Trophoblast cell (in vitro differentiated cells and primary cell): ENCODE results near the gene RBPJ.

Experiments
- DNase-seq, 2 donors: peaks; one replicate each; pipeline ENCODE4 v3.0.0-alpha.2; 2016
- H2AFZ ChIP-seq: 2 replicates; pipeline ENCODE4 v1.6.1; 2013; ENCODE audit warnings: low read length, moderate library complexity, mild to moderate bottlenecking; ENCODE audit not compliant: insufficient read depth, poor library complexity
- H2AK5ac ChIP-seq: 2 replicates; pipeline ENCODE4 v1.6.1; 2013; ENCODE audit warnings: mild to moderate bottlenecking, low read length
- H2BK120ac ChIP-seq: 2 replicates; pipeline ENCODE4 v1.6.1; 2013; ENCODE audit warnings: low read length, mild to moderate bottlenecking, moderate library complexity; ENCODE audit not compliant: insufficient read depth, poor library complexity
- H2BK12ac ChIP-seq: 2 replicates; pipeline ENCODE4 v1.6.1; 2013; ENCODE audit warnings: mild to moderate bottlenecking, low read length, moderate library complexity
- H2BK5ac ChIP-seq: 2 replicates; pipeline ENCODE4 v1.6.1; 2013; ENCODE audit warnings: low read length, low read depth, moderate library complexity, mild to moderate bottlenecking; ENCODE audit not compliant: poor library complexity
- H3K14ac ChIP-seq: 2 replicates; pipeline ENCODE4 v1.6.1; 2013; ENCODE audit warnings: mild to moderate bottlenecking, low read length
- H3K18ac ChIP-seq: 2 replicates; pipeline ENCODE4 v1.6.1; 2013; ENCODE audit warnings: mild to moderate bottlenecking, low read length
- H3K23ac ChIP-seq: 2 replicates; pipeline ENCODE4 v1.6.1; 2013; ENCODE audit warnings: low read length
- H3K27ac ChIP-seq: 2 replicates; pipeline ENCODE4 v1.5.1; 2013; ENCODE audit warnings: low read depth, mild to moderate bottlenecking, inconsistent platforms, low read length, moderate library complexity
- H3K27me3 ChIP-seq: 2 replicates; pipeline ENCODE4 v1.6.1; 2013; ENCODE audit warnings: inconsistent platforms, mild to moderate bottlenecking, low read length, moderate library complexity; ENCODE audit not compliant: insufficient read depth
- H3K36me3 ChIP-seq, 2 experiments: 1 replicate in 1 of 2; 2 replicates in 1 of 2; pipeline ENCODE4 v1.6.1; 2013; ENCODE audit warnings: low read length in 2 of 2, mild to moderate bottlenecking in 2 of 2, moderate library complexity in 1 of 2; ENCODE audit not compliant: insufficient read depth in 2 of 2, control insufficient read depth in 1 of 2
- H3K4ac ChIP-seq: 2 replicates; pipeline ENCODE4 v1.6.1; 2013; ENCODE audit warnings: low read depth, mild to moderate bottlenecking, low read length, moderate library complexity
- H3K4me1 ChIP-seq, 2 experiments: 1 replicate in 1 of 2; 2 replicates in 1 of 2; pipeline ENCODE4 v1.6.1; 2013; ENCODE audit warnings: low read length in 2 of 2, mild to moderate bottlenecking in 2 of 2, moderate library complexity in 1 of 2; ENCODE audit not compliant: insufficient read depth in 2 of 2, control insufficient read depth in 1 of 2
- H3K4me2 ChIP-seq: 2 replicates; pipeline ENCODE4 v1.6.1; 2013; ENCODE audit warnings: inconsistent platforms, mild to moderate bottlenecking, low read length, moderate library complexity
- H3K4me3 ChIP-seq: 2 replicates; pipeline ENCODE4 v1.5.1; 2013; ENCODE audit warnings: mild to moderate bottlenecking, low read depth, low read length, inconsistent platforms
- H3K79me1 ChIP-seq: one replicate; pipeline ENCODE4 v1.6.1; 2013; ENCODE audit warnings: low read length
- H3K79me2 ChIP-seq: 2 replicates; pipeline ENCODE4 v1.6.1; 2013; ENCODE audit warnings: low read length, mild to moderate bottlenecking; ENCODE audit not compliant: control insufficient read depth, insufficient read depth, poor library complexity
- H3K9ac ChIP-seq: 2 replicates; pipeline ENCODE4 v1.6.1; 2013; ENCODE audit warnings: mild to moderate bottlenecking, low read length
- H3K9me3 ChIP-seq: 2 replicates; pipeline ENCODE4 v1.6.1; 2013; ENCODE audit warnings: low read depth, mild to moderate bottlenecking, control low read depth, inconsistent platforms, low read length; ENCODE audit not compliant: insufficient read depth
- H4K12ac ChIP-seq: 2 replicates; pipeline ENCODE4 v1.6.1; 2013; ENCODE audit warnings: low read depth, mild to moderate bottlenecking, low read length, moderate library complexity
- H4K8ac ChIP-seq: 2 replicates; pipeline ENCODE4 v1.6.1; 2013; ENCODE audit warnings: low read depth, mild to moderate bottlenecking, low read length, moderate library complexity
- H4K91ac ChIP-seq: one replicate; pipeline ENCODE4 v1.6.1; 2013; ENCODE audit warnings: low read depth, mild to moderate bottlenecking, low read length, moderate library complexity
- WGBS: extraction: QIAGEN DNeasy Blood & Tissue Kit; methylation state at CpG from one replicate; pipeline ENCODE4 v1.1.7; 2013; ENCODE audit warnings: missing lambda C conversion rate; ENCODE audit not compliant: insufficient read length, insufficient coverage; ENCODE audit errors: extremely low coverage; 5-methylcytosine and 5-hydroxymethylcytosine counted together

RBPJ gene

DNA sequence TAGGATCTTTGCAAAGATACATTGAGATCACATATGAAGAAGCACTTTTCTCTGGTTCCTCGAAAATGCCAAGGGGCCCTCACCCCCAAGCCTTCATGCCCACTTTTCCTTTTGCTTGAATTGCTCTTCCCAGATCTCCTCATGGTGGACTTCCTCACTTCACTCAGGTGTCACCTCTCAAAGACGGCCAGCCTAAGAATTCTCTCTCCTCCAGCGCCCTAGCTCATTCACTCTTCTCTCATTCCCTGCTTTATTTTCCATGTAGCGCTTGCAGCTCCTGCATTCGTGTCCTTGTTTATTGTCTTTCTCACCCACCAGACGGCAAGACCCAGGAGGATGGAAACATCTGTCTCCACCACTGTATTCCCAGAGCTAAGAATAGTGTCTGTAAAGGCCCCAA is 136.6 kb downstream of the RBPJ start:
- H4K91ac ChIP-seq, result no peak overlapping the region
- no peak overlapping the region for H3K9ac ChIP-seq
- H3K4me3 ChIP-seq, result no peak overlapping the region
- no peaks in the 10 kb centered on the region for H3K27me3 ChIP-seq
- no peak overlapping the region for H4K8ac ChIP-seq
- H4K12ac ChIP-seq, result no peak overlapping the region
- H3K23ac ChIP-seq, result no peak overlapping the region
- H2AFZ ChIP-seq, result no peak overlapping the region
- no peak overlapping the region for H2BK5ac ChIP-seq
- no peak overlapping the region for H3K18ac ChIP-seq
- H3K79me1 ChIP-seq, result no peaks in the 10 kb centered on the region
- H3K4me1 ChIP-seq, result no peaks in the 10 kb centered on the region
- H3K9me3 ChIP-seq, result peaks cover 4% of the 10 kb centered on the region
- no peak overlapping the region for H2AK5ac ChIP-seq
- no peak overlapping the region for H3K14ac ChIP-seq
- no peak overlapping the region for H3K4ac ChIP-seq
- H2BK120ac ChIP-seq, result no peak overlapping the region
- H3K27ac ChIP-seq, result no peak overlapping the region
- H3K36me3 ChIP-seq, result no peaks in the 10 kb centered on the region
- WGBS, result no CpG with 5 or more reads among the region's 6 CpGs
- no peak for DNase-seq
- no peaks in the 10 kb centered on the region for H3K79me2 ChIP-seq
- H2BK12ac ChIP-seq, result no peak overlapping the region
- H3K4me2 ChIP-seq, result no peak overlapping the region

DNA sequence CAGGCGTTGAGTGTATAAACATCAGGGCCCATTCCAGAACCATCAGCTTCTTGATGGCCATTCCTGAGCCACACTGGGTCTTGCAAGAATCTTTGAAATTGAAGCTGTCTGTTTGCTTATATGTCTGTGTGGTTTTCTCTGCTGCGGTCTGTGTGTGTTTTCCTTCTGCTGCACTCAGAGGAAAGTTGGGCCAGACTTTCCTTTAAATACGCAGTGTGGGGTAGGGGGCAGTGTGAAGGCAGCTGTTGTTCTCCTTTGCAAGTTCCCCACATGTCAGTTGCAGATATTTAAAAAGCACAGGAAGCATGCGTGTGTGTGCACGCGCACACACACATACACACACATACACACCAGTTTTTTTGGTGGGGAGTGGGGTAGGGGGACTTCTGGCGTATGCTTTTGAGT is 137.3 kb downstream of the RBPJ start:
- H3K23ac ChIP-seq, result no peak overlapping the region
- no peak overlapping the region for H2BK5ac ChIP-seq
- H4K8ac ChIP-seq, result no peak overlapping the region
- H3K36me3 ChIP-seq, result no peaks in the 10 kb centered on the region
- no peak for DNase-seq
- no peak overlapping the region for H2BK12ac ChIP-seq
- H3K79me2 ChIP-seq, result no peaks in the 10 kb centered on the region
- H3K27me3 ChIP-seq, result no peaks in the 10 kb centered on the region
- no peak overlapping the region for H2BK120ac ChIP-seq
- H4K91ac ChIP-seq, result no peak overlapping the region
- no peak overlapping the region for H3K4me3 ChIP-seq
- no peak overlapping the region for H3K14ac ChIP-seq
- H3K4me2 ChIP-seq, result no peak overlapping the region
- no peak overlapping the region for H3K18ac ChIP-seq
- H2AK5ac ChIP-seq, result no peak overlapping the region
- H2AFZ ChIP-seq, result no peak overlapping the region
- peaks cover 4% of the 10 kb centered on the region for H3K9me3 ChIP-seq
- no peak overlapping the region for H3K4ac ChIP-seq
- no peak overlapping the region for H4K12ac ChIP-seq
- no peak overlapping the region for H3K27ac ChIP-seq
- H3K79me1 ChIP-seq, result no peaks in the 10 kb centered on the region
- no peak overlapping the region for H3K9ac ChIP-seq
- no peaks in the 10 kb centered on the region for H3K4me1 ChIP-seq
- no CpG with 5 or more reads among the region's 7 CpGs for WGBS

DNA sequence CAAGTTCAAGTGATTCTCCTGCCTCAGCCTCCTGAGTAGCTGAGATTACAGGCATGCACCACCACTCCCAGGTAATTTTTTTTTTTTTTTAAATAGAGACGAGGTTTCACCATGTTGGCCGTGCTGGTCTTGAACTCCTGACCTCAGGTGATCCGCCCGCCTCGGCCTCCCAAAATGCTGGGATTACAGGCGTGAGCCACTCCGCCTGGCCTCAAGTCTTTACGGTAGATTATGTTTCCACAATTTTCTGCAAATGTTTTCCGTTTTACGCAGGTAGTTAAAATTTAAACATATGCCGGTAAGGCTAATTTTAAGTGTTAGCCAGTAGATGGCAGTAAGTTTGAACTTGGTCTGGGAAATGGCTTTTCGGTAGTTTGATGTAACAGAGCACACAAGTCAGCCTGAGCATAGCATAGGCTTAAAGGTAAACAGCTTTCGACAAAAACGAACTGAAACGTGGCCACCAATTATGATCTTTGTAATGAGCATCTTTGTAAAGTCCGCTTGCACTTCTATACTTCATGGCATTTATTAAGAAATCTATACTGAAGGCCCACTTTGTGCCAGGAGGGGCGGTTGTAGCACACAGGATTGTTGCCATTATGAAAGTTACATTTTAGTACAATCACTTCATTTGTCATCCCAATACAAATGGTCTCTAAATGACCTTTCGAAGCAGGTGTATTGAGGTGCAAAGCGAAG is 138.4 kb downstream of the RBPJ start:
- Histone ChIP-seq H3K14ac (no peak overlapping the region), H2BK120ac (no peak overlapping the region), H3K79me1 (no peaks in the 10 kb centered on the region), H3K27ac (no peak overlapping the region), H3K9ac (no peak overlapping the region), H3K9me3 (peaks cover 2% of the 10 kb centered on the region), H4K8ac (no peak overlapping the region), H2BK5ac (no peak overlapping the region), H3K4ac (no peak overlapping the region), H3K4me1 (no peaks in the 10 kb centered on the region), H3K18ac (no peak overlapping the region), H3K4me3 (no peak overlapping the region), H3K36me3 (no peaks in the 10 kb centered on the region), H4K12ac (no peak overlapping the region), H3K23ac (no peak overlapping the region), H3K79me2 (no peaks in the 10 kb centered on the region), H3K4me2 (no peak overlapping the region), H2AK5ac (no peak overlapping the region), H4K91ac (no peak overlapping the region), H2AFZ (no peak overlapping the region), H2BK12ac (no peak overlapping the region), H3K27me3 (no peaks in the 10 kb centered on the region)
- peak in 1 of 2 donors; percentile 69 for DNase-seq
- no CpG with 5 or more reads among the region's 19 CpGs for WGBS

DNA sequence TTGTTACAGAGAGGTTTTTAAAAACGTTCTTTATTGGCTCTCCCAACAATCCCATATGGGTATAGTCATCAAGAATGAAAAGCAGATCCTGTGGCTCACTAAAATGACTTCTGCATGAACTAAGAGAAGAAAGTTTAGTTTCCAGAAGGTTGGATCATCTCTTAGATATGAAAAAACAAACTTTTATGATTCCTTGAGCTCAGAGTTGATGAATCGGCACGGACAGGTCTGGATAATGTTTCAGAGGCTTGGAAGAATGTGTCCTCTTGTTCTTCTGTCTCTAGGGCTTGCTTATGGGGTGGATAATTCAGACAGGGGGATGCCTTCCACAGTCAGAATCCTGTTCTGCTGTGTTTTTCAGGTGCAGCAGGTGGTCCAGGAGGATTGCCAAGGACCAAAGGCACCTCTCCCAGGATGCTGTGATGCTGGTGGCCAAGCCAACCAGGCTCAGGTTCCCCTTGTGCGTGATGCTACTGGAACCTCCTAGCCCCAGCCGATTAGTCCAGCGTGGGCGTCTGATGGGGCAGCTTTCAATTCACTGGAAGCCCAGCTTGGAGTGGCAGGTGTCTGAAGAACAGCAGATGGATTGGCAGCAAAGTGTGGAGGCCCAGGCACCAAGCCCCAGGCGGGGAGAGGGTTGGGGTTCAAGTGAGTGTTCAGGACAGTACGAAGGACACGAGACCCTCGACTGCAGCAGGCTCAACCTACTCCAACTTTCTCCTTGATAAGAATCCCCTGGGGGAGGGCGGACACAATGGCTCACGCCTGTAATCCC is 139.1 kb downstream of the RBPJ start:
- Histone ChIP-seq H2BK5ac (no peak overlapping the region), H3K9me3 (peaks cover 2% of the 10 kb centered on the region), H4K8ac (no peak overlapping the region), H3K79me1 (no peaks in the 10 kb centered on the region), H3K4ac (no peak overlapping the region), H3K79me2 (no peaks in the 10 kb centered on the region), H3K4me3 (no peak overlapping the region), H3K4me2 (no peak overlapping the region), H3K23ac (no peak overlapping the region), H3K18ac (no peak overlapping the region), H3K27me3 (no peaks in the 10 kb centered on the region), H4K91ac (no peak overlapping the region), H3K14ac (no peak overlapping the region), H4K12ac (no peak overlapping the region), H3K27ac (no peak overlapping the region), H2AK5ac (no peak overlapping the region), H2BK120ac (no peak overlapping the region), H2BK12ac (no peak overlapping the region), H3K36me3 (no peaks in the 10 kb centered on the region), H2AFZ (no peak overlapping the region), H3K4me1 (no peaks in the 10 kb centered on the region), H3K9ac (no peak overlapping the region)
- no CpG with 5 or more reads among the region's 13 CpGs for WGBS
- DNase-seq, result no peak
